Neural crest cell (in vitro differentiated cells): ENCODE results near the gene DTYMK. TPM values are rescaled to one million over a fixed set of nuclear protein-coding genes. Genes with fewer than 3 reads are reported as not detected.

Experiments used
- DNase-seq: peaks from one replicate; pipeline ENCODE4 v3.0.0; 2021; ENCODE audit warnings: low read depth, mixed read lengths, low spot score
- H3K27ac Mint-ChIP-seq: one replicate; pipeline ENCODE4 v1.8.0; 2021; ENCODE audit warnings: mild to moderate bottlenecking, mixed read lengths; ENCODE audit not compliant: unreplicated experiment
- H3K27me3 Mint-ChIP-seq: 2 replicates; pipeline ENCODE4 v1.8.0; 2021; ENCODE audit warnings: low read depth, mild to moderate bottlenecking, mixed read lengths
- H3K36me3 Mint-ChIP-seq: 2 replicates; pipeline ENCODE4 v1.8.0; 2021; ENCODE audit warnings: low read depth, mild to moderate bottlenecking, mixed read lengths
- H3K4me1 Mint-ChIP-seq: 2 replicates; pipeline ENCODE4 v1.8.0; 2021; ENCODE audit warnings: mixed read lengths
- H3K4me3 Mint-ChIP-seq: one replicate; pipeline ENCODE4 v1.8.0; 2021; ENCODE audit warnings: mild to moderate bottlenecking, mixed read lengths
- H3K9me3 Mint-ChIP-seq: 2 replicates; pipeline ENCODE4 v1.8.0; 2021; ENCODE audit warnings: mixed read lengths
- total RNA-seq: library from RNA; stranded (reverse); gene quantifications from 2 replicates; pipeline ENCODE4 v1.2.1, GENCODE V29; 2021
- TF ChIP-seq, protein P1 (sequence below): fragments of 200-600 bp; sonication (generic); conservative IDR thresholded peaks from 2 replicates; pipeline ENCODE4 v1.5.0; 2021; ENCODE audit warnings: antibody characterized with exemption, mild to moderate bottlenecking

DTYMK gene
- total RNA-seq, 1 donor from 2014 or later: 108 TPM

GRCh38 chr2:241692448-241692847, 5.8 kb upstream of the DTYMK start:
- Mint-ChIP-seq H3K27ac (no peak overlapping the region), H3K4me1 (peaks cover 10% of the 10 kb centered on the region), H3K4me3 (peak overlapping the region; percentile 23), H3K36me3 (peaks cover 2% of the 10 kb centered on the region), H3K27me3 (no peaks in the 10 kb centered on the region), H3K9me3 (no peaks in the 10 kb centered on the region)
- TF ChIP-seq, protein P1, sequence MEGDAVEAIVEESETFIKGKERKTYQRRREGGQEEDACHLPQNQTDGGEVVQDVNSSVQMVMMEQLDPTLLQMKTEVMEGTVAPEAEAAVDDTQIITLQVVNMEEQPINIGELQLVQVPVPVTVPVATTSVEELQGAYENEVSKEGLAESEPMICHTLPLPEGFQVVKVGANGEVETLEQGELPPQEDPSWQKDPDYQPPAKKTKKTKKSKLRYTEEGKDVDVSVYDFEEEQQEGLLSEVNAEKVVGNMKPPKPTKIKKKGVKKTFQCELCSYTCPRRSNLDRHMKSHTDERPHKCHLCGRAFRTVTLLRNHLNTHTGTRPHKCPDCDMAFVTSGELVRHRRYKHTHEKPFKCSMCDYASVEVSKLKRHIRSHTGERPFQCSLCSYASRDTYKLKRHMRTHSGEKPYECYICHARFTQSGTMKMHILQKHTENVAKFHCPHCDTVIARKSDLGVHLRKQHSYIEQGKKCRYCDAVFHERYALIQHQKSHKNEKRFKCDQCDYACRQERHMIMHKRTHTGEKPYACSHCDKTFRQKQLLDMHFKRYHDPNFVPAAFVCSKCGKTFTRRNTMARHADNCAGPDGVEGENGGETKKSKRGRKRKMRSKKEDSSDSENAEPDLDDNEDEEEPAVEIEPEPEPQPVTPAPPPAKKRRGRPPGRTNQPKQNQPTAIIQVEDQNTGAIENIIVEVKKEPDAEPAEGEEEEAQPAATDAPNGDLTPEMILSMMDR: no peak
- DNase-seq: no peak

GRCh38 chr2:241690202-241690717, 3.6 kb upstream of the DTYMK start:
- DNase-seq: no peak
- no peaks in the 10 kb centered on the region for H3K9me3 Mint-ChIP-seq
- peaks cover 2% of the 10 kb centered on the region for H3K36me3 Mint-ChIP-seq
- peaks cover 16% of the 10 kb centered on the region for H3K4me1 Mint-ChIP-seq
- H3K4me3 Mint-ChIP-seq: peak overlapping the region; percentile 64
- H3K27ac Mint-ChIP-seq: no peak overlapping the region
- TF ChIP-seq, protein P1: no peak
- peaks cover 4% of the 10 kb centered on the region for H3K27me3 Mint-ChIP-seq

- Mint-ChIP-seq H3K4me3 (peak overlapping the region; percentile 79), H3K36me3 (peaks cover 2% of the 10 kb centered on the region)
- TF ChIP-seq, protein P1: no peak
Measured at GRCh38 chr2:241689306-241689705, 2.7 kb upstream of the DTYMK start.

DNA sequence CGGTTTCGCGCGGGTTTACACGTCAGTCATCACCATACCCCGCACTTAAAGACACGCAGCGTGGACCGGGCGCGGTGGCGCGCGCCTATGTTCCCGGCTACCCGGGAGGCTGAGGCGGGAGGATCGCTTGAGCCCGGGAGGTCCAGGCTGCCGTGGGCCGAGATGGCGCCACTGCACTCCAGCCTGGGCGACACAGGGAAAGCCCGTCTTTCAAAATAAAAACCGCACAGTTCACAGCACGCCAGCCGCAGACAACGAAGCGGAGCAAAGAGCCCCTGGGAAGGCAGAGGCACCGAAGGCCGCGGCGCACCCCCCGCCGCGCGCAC, 328 bp downstream of the DTYMK start:
- H3K27ac Mint-ChIP-seq: peak overlapping the region; percentile 69
- H3K36me3 Mint-ChIP-seq: peaks cover 3% of the 10 kb centered on the region
- peak overlapping the region; percentile 91 for H3K4me3 Mint-ChIP-seq
- no peaks in the 10 kb centered on the region for H3K9me3 Mint-ChIP-seq
- TF ChIP-seq, protein P1: no peak
- peaks cover 4% of the 10 kb centered on the region for H3K27me3 Mint-ChIP-seq
- no peak for DNase-seq
- H3K4me1 Mint-ChIP-seq: peaks cover 24% of the 10 kb centered on the region

More at GRCh38 chr2:241689306-241689705, 2.7 kb upstream of the DTYMK start:
- Mint-ChIP-seq H3K27me3 (peaks cover 4% of the 10 kb centered on the region), H3K27ac (no peak overlapping the region), H3K9me3 (no peaks in the 10 kb centered on the region), H3K4me1 (peaks cover 21% of the 10 kb centered on the region)
- DNase-seq: no peak

GRCh38 chr2:241680827-241681599, 5.6 kb downstream of the DTYMK start:
- peaks cover 14% of the 10 kb centered on the region for H3K4me1 Mint-ChIP-seq
- H3K9me3 Mint-ChIP-seq: no peaks in the 10 kb centered on the region
- H3K27me3 Mint-ChIP-seq: peaks cover 2% of the 10 kb centered on the region
- peak overlapping the region; percentile 12 for H3K27ac Mint-ChIP-seq
- DNase-seq: no peak
- peaks cover 3% of the 10 kb centered on the region for H3K36me3 Mint-ChIP-seq
- TF ChIP-seq, protein P1: no peak
- peak overlapping the region; percentile 75 for H3K4me3 Mint-ChIP-seq
